GM21528 (cell line): ENCODE data around the gene RIT1.
"Not testable (repeated sequence)": the region's sequence is repeated elsewhere in the genome, so short reads cannot be mapped to it uniquely, and the experiment has no call there.

Experiments
- ATAC-seq: cut with Tn5 transposase; IDR thresholded peaks from one replicate; pipeline ENCODE4 v1.9.1; 2021; ENCODE audit warnings: mild to moderate bottlenecking, moderate library complexity; ENCODE audit not compliant: unreplicated experiment, low FRiP score

RIT1 gene

DNA sequence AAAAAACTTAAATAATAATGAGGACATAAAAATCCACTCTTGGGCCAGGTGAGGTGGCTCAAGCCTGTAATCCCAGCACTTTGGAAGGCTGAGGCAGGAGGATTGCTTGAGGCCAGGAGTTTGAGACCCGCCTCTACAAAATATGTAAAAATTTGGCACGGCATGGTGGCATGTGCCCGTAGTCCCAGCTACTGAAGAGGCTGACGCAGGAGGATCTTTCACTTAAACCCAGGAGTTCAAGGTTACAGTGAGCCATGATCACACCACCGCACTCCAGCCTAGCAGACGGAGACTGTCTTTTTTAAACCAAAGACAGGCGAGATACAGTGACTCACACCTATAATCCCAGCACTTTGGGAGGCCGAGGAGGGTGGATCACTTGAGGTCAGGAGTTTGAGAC is 14.7 kb downstream of the RIT1 start:
- not testable (repeated sequence) for ATAC-seq

DNA sequence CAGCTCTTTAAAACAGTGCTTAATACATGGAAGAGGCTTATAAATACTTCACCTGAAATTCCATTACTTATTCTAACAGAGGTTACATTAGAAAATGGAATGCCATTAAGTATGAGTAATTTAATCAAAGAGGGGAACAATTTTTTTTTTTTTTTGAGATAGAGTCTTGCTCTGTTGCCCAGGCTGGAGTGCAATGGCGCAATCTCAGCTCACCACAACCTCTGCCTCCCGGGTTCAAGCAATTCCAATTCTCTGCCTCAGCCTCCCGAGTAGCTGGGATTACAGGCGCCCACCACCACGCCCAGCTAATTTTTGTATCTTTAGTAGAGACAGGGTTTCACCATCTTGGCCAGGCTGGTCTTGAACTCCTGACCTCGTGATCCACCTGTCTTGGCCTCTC is 15.5 kb downstream of the RIT1 start:
- ATAC-seq, result not testable (repeated sequence)

DNA sequence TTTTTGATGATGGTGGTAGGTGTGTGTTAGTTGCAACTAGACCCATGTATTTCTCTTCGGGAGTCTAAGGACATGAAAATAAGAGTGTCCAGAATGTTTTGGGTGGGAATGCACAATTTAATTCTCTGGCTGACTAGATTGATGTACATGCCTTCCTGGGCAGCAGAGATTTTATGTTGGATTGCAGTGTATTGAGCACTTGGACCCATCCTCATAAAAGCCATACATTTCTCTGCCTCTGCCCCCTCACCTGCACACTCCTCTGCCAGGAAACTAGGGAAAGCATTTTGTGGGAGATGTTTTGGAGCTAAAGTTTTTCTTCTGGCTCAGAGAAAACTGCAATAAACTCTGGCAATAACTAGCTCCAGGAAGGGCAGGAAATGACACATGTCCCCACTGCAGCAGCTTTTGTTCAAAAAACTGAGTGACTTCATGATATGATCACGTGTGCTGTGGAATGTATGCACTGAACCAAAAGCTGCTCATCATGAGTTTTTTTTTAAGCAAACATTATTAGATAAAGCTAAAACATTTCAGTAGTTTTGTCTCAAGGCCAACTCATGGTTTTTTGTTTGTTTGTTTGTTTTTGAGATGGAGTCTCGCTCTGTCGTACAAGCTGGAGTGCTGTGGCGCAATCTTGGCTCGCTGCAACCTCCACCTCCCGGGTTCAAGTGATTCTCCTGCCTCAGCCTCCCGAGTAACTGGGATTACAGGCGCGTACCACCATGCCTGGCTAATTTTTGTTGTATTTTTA is 17.6 kb downstream of the RIT1 start:
- ATAC-seq, result no peak

DNA sequence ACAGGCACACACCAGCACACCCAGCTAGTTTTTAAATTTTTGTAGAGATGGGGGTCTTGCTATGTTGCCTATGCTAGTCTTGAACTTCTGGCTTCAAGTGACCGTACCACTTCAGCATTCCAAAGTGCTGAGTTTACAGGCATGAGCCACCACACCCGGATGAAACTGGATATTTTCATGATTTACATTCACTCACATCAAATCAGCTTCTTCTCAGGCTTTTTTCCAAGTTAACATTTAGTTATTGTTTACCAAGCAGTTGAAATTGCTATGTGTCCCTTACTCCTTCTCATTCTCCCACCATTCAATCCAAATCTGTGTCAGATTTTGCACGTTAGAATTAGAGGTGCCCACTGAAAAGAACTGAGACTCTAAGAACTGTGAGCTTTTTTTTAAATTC is 18.4 kb downstream of the RIT1 start:
- ATAC-seq, result no peak

DNA sequence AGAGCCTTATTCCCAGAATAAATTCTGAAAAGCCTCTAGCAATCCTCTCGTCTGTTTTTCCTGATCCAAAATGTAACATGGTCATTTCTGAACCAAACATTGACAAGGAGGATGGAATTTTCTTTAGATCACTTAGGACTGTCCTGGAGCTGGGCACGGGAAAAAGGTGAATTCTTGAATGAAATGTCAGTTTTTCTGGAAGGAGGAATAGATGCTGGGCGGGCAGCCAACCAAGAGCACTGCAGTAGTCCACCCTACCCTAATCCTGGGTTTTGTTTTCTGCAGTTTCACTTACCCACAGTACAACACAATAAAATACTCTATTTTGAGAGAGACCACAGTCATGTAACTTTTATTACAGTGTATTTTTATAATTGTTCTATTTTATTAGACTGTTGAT is 20.9 kb downstream of the RIT1 start:
- no peak for ATAC-seq

DNA sequence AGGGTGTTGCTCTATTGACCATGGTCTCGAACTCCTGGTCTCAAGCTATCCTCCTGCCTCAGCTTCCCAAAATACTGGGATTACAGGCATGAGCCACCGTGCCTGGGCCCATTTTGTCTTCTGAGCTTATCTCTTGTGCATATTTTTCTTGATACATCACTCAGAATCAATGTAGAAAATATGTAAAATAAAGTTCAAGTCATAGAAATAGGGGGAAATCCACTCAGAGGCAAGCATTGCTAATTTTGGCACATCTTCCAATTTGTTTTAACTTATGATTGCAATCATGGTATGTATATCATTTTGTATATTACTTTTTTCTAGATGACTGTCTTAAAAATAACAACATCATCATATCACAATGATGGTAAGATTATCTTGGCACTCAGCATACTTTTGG is 21.6 kb downstream of the RIT1 start:
- no peak for ATAC-seq

DNA sequence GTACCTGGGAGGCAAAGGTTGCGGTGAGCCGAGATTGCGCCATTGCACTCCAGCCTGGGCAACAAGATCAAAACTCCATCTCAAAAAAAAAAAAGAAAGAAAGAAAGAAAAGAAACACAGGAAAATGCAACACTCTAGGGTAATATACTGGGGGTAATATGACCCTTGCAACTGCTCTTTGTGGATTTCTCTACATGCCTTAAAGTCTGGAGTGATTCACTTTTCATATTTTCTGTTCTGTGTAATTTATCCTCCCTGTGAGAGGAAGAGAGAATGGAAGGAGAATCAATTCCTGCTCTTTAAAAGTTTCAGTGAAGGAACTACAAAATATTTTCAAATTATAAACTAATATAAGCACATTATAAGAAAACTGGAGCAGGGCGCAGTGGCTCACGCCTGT is 22.7 kb downstream of the RIT1 start:
- no peak for ATAC-seq

DNA sequence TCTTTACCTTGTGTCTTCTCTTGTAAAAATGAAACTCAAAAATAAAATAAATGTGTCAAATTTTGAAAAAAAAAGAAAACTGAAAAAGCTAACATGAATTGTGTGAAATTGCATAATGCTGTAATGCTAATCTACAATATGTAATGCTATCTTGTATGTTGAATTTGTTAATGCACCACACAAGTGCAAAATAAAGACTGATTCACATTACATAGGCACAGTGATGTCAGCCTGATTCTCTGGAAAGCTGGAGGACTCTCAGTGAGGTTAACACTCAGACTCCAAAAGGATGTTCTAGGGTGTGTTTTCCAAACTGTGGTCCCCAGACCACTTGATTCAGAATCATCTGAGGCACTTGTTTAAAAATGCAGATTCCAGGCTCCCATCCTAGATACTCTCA is 26.2 kb downstream of the RIT1 start:
- no peak for ATAC-seq

DNA sequence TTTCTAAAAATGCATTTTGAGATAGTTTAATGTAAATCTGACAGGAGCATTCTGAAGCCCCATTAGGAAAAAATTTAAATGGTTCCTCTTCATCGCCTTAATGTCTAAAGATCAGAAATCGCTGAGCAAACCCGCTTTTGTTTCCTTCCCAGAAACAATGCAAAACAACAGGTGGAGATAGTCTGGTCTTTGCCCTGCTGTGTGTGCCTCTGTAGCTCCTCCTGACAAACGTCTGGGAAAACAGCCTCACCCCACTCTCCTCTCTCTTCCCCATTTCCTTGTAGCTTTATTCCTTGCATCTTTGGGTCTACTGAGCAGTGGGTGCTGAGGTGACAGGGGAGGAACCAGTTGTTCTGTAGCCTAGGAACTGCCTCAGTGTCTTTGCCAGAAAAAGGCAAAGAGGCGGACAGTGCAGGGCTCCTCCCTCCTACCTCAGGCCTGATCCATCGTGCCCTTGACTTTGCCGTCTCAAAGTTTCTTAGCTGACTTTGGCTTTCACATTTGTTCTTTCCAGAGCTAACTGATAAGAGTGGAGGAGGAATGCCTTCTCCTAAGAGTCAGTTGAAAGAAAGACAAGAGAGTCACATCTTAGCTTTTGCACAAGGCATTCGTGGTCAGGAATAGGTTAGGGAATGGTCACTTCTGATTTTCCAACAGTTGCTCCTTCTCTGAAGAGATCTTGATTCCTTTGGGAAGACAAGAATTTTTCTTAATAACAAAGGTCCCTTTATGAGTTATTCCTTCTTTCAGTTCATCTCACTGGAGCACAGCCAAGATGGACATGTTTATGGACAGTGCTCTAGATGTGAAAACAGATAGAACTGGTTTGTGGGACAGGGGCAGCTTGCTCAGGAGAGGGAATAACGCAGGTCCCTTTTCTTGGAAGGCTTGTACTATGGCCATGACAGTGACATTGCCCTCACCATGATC is 26.9 kb downstream of the RIT1 start:
- no peak for ATAC-seq

DNA sequence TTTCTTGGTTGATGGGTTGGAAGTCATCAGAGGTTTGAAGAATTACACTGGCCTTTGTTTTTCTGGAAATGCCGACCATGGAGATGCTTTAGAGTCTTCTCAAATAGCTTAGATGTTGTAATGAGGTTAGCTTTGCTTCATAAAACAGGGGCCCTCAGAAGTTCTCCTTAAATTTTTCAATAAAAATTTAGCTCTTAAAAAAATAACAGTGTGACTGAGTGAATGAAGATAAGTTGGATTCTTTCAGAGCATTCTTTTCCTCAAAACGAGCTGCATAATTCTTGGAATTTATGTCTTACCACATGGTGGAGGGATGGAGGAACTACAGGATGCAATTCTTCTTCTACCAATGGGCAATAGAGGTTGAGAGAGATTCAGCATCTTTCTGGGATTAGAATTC is 28.4 kb downstream of the RIT1 start:
- no peak for ATAC-seq

DNA sequence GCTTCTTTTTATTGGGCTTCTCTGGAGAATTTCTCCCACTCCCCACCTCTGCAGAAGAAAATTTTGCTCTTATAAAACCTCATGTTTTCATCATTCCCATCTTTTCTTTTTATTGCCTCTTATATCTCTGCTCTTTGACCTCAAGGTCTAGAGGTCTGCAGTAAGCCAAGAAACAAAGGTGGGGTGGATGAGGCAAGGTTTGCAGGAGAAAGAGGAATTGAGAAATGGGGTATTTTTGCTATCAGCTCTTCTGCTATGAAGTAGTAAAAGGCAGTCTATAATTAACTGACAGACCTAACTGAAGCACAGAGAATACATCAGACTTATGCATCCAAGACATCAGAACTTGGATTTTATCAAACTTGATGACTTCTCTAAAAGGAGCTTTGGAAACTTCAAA is 28.9 kb downstream of the RIT1 start:
- ATAC-seq, result no peak

DNA sequence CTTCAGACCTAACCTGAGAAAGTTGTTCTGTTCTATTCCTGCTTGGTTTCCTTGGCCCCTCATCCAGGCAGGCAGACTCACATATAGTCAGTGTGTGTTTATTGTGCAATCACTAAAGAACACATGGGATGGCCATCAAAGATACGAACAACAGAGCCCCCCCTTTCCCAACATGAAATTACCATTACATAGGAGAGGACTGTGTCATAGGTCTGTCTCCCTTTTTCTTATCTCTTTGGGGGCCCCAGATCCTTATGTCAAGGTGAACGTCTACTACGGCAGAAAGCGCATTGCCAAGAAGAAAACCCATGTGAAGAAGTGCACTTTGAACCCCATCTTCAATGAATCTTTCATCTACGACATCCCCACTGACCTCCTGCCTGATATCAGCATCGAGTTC is 30.2 kb downstream of the RIT1 start:
- ATAC-seq, result no peak

DNA sequence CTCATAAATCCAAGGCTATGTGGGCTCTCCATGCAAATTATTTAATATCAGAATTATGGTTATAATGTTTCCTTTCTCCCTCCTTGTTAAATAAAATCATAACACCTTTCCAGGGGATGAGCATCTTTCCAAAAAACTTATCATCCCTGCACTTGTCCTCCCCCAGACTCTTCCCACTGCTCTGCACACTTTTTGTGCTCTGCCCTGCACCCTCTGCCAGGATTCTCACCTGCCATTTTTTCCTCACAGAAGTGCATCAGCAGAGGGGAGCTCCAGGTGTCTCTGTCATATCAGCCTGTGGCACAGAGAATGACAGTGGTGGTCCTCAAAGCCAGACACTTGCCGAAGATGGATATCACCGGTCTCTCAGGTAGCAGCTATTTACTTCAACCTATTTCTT is 30.9 kb downstream of the RIT1 start:
- no peak for ATAC-seq

DNA sequence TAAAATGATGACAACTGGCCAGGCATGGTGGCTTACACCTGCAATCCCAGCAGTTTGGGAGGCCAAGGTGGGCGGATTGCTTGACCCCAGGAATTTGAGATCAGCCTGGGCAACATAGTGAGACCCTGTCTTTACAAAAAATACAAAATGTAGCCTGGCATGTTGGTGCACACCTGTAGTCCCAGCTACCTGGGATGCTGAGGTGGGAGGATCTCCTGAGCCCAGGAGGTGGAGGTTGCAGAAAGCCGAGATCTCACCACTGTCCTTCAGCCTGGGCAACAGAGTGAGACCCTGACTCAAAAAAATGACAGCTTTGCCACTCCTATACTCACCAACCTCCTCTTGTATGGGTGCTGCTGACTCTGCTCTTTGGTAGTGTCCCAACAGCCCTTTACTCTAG is 33.2 kb downstream of the RIT1 start:
- ATAC-seq, result no peak

DNA sequence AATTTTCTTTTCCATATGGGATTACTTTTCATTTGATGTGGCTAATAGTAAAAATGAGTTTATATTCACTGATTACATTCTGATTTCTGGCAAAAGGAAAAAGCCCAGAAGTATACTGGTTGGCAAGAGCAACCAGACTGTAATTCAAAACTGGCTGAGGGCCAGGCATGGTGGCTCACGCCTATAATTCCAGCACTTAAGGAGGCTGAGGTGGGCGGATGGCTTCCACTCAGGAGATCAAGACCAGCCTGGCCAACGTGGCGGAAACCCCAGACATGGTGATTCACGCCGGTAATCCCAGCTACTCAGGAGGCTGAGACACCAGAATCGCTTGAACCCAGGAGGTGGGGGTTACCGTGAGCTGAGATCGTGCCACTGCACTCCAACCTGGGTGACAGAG is 37.3 kb downstream of the RIT1 start:
- ATAC-seq, result no peak

DNA sequence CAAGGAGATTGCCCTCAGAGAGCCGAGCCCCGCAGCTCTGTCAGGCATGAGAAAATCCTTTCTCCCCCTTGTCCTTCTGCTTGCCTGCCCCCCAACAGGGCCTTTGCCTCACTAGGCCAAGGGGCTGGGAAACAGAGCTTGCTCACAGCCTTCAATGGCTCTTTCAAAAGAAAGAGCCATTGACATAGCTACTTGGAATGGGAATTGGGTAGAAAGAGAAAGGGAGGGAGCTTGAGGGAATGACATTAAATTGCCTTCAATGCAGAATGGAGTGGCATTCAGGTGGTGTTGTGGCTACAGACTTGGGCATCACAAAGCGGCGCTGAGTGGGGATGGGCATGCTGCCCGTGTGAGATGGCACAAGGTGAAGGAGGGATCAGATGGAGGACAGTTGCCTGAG is 38.6 kb downstream of the RIT1 start:
- no peak for ATAC-seq

DNA sequence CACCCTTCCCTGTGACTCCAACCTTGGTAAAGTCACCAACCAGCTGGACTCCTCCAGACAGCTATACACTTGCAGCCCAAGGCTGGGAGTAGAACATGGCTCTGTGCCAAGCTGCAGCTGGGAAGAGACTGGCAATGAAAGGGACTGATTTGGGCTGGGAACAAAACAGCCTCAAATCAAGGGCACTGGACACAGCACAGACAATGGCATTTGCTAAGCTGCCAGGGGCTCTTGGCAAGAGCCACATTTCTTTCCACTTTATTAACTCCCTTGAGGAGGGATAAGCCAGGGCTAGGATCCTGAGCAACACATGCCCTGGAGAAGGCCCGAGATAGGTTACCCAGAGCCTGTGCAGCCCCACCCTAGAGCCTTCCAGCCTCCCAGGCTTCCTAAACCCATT is 39.8 kb downstream of the RIT1 start:
- ATAC-seq, result no peak

DNA sequence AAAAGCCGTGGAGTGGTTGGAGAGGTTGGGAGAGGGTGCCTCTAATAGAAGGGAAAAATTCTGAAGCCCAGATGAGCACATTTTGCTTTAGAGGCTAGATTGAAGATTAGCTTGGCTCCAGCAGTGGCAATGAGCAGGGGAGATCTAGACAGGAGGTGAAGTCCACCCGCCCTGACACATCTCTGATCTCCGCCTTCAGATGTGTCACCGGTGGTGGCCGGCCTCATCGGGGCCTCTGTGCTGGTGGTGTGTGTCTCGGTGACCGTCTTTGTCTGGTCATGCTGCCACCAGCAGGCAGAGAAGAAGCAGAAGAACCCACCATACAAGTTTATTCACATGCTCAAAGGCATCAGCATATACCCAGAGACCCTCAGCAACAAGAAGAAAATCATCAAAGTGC is 43.4 kb downstream of the RIT1 start:
- no peak for ATAC-seq

DNA sequence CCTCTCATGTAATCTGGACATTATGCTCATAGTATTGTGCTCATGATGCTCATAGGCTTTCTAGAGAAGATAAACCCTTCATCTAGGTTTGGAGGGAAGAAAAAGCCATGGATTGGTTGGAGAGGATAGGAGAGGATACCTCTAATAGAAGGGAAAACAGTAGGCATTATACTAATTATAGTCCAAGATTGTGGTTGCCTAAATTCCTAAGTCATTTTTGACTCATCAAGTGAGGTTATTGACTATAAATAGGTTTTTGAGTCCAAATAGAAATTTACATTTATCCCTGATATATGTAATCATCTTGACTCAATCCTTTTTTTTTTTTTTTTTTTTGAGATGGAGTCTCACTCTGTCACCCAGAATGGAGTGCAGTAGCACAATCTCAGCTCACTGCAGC is 46.8 kb downstream of the RIT1 start:
- no peak for ATAC-seq

DNA sequence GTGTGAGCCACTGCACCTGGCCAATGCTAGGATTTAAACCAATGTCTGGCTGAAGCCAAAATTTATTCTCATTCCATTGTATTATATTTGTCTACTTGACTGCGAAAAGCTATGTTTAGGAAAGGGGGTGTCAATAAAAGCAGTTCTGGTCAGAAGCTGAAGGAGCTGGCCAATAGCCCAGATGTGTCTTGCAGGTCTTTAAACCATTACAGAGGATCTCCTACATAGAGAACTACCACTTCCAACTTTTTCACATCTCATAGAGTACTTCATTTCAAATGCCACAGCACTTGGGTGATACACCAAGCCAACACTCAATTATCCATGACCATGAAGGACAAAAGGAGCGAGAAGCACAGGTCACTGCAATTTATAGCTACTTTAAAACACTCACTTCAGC is 49.3 kb downstream of the RIT1 start:
- ATAC-seq, result no peak

DNA sequence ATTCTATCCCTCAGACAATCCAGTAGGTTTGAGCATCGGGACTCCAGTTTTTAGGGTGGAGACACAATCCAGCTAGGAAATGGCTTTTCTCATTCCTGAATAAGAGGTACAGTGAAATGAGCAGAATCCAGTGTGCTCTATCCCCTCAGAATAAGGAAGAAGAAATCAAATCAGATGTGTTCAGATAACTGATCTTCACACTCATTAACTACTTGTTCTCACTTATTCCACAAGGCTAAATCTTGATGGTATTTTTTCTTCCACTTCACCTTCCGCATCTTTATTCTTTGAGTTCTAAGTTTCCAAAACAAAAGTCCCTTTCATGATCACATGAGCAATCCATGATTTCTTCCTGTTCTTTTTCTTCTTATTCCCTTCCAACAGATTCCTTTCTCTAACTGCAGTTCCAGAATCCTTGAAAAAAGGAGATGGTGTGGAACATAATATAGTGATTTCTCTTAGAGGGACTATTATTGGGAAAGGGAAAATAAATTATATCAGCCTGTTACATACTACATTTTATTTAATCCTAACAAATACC is 50.1 kb downstream of the RIT1 start:
- no peak for ATAC-seq
